Measurements from ENCODE around the gene FRMD8. TPM values are rescaled to one million over a fixed set of nuclear protein-coding genes. Genes with fewer than 3 reads are reported as not detected.
"Not testable (repeated sequence)": the region's sequence is repeated elsewhere in the genome, so short reads cannot be mapped to it uniquely, and the experiment has no call there.

Gene FRMD8
- total RNA-seq, 1 donor from 2014 or later = 57.5 TPM

DNA sequence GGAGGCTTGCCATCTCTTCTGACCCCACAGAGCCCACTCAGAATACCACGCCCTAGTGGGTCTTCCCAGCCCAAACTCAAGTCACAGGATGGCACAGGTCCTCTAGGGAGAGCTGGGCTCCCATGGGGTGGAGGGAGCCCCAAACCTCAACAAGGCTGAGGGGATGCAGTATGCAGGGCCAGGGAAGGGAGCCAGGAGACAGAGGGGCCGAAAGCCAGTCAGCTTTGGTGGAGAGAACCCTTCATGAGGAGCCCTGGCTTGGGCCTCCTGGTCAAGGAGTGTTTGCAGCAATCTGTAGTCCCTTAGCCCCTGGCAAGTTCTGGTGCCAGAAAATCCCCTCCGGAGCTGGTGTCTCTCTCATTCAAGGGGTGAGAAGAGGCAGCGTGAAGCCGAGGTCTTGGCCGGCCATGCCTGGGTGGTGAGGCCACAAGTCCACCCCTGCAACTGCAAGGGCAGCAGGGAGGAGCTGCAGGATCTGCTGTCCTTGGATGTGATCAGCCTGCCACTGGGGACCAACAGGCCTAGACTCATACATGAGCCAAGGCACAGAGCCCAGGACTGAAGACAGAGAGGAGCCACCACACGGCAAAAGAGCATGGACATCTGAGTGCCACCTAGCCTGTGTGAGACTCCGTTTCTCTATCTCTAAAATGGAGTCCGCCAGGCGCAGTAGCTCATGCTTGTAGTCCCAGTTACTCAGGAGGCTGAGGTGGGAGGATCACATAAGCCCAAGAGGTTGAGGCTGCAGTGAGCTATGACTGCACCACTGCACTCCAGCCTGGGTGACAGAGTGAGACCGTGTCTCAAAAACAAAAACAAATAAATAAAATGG, 60.2 kb downstream of the FRMD8 start:
- intact Hi-C loops (cut with micrococcal nuclease) = no loop called here

DNA sequence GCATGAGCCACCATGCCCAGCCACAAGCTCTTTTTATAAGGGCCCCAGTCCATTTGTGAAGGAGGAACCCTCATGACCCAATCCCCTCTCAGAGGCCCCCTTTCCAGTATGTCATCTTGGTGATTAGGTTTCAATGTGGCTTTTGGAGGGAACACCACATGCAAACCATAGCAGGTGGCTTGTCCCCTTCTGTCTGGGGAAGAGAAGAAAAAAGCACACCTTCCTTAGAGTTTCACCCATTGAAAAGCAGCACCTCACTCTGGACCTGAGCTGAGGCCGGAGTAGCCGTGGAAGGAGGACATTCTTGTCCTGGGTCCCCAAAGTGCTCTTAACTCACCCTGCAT, 61.6 kb downstream of the FRMD8 start:
- intact Hi-C loops (cut with micrococcal nuclease) = loop anchor here (2.0 kb wide), 1 partner anchor 13 kb away; no protein-coding TSS in a partner anchor

DNA sequence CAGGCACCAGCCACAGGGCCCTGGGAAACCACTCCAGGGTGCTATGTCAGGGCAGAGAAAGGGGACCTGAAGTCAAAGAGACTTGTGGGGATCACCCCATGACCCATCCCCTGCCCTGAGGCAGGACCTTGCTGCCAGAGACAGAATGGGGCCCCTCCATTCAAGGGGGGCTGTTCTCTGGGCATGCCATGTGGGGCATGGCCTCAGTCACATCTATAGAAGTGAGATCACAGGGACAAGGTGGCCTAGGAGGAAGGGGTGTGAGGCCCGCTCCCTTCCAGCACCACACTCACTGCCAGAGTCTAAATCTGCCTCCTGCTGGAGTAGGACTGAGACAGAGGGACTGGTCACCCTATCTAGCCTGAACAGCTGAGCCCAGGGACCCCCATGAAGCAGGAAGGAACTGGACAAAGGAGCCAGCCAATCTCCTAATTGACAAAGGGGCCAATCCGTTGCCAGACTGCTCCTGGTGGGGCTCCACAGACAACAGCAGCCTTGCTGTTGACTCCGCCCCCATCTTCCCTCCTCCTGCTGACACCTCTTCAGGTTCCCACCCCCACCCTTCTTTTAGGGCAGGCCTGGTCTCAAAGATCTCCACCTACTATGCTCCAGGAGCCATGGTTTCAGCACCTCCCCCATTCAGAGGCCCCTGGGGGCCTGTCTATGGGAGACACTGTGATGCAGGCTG, 62.1 kb downstream of the FRMD8 start:
- intact Hi-C loops (cut with micrococcal nuclease) = loop anchor here (2.0 kb wide), 1 partner anchor 14 kb away; no protein-coding TSS in a partner anchor

GRCh38 chr11:65451301-65451700, 64.9 kb downstream of the FRMD8 start:
- intact Hi-C loops (cut with micrococcal nuclease) = not testable (repeated sequence)

DNA sequence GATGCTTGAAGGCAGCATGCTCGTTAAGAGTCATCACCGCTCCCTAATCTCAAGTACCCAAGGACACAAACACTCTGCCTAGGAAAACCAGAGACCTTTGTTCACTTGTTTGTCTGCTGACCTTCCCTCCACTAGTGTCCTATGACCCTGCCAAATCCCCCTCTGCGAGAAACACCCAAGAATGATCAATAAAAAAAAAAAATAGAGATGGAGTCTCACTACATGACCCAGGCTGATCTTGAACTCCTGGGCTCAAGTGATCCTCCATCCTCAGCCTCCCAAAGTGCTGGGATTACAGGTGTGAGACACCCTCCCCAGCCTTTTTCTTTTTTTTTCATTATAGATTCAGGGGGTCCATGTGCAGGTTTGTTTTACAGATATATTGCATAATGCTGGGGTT, 65.8 kb downstream of the FRMD8 start:
- intact Hi-C loops (cut with micrococcal nuclease) = not testable (repeated sequence)

- intact Hi-C loops (cut with micrococcal nuclease) = no loop called here
Measured at GRCh38 chr11:65452806-65453490, 66.5 kb downstream of the FRMD8 start.

DNA sequence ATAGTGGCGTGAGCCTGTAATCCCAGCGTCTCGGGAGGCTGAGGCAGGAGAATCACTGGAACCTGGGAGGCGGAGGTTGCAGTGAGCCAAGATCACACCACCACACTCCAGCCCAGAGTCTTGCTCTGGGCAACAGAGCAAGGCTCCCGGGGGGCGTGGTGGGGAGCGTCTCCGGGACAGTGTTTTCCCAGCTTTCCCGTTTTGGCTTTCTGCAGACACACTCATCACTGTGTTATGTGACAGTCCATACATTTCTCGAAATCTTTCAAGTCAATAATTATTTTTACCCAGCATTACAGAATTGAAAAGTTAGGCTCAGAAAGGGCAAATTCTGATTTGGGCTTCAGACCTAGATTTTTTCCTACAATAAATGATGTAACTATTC, 67.9 kb downstream of the FRMD8 start:
- intact Hi-C loops (cut with micrococcal nuclease) = no loop called here

DNA sequence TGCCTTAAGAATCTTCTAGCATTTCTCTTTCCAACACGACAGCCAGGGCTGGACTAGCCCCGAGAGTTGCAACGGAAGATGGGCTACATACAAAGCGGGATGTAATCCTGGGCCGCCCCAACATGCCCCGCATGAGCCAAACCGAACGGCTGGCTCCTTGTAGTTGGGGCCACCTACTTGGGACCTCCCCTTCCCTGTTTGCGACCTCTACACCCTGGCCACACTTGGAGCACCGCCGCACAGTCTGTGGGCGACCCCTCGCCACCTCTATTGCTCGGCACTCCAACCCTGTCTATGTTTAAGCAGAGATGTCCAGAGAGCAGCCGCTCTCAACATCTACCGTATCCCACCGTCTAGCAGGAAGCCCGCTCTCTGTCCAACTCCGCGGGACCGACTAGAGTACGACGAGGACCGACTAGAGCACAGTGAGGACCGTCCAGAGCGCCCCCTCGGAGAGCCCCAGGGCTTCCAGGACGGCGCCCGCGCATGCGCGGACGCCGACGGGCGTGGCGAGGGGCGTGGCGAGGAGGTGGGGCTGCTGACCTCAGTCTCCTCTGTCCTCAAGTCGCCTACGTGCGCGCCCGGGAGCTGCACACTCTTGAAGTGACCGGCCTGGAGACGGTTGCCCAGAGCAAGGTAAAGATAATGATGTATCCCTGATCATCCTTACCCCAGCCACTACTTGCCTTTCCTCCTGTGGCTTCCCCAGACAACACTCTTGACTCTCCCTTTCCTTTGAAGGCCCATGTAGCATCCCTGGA, 68.4 kb downstream of the FRMD8 start:
- intact Hi-C loops (cut with micrococcal nuclease) = loop anchor here (1.0 kb wide), 2 partner anchors 17 to 42 kb away; no protein-coding TSS in a partner anchor

DNA sequence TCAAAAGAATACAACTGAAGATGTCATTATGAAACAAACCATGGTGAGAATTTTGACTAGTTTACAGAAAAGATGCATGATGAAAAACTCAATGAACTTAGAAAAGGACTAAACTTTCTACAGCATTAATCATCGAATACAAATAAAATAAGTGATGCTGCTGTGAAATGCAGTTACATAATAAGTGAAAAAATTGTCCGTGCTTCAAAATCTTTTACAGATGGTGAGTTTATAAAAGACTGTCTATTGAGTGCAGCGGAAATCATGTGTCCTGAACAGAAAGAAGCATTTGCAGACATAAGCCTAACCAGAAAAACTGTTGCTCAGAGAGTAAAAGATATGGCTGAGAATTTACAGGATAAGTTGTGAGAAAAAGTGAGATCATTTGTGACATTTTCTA, 70.0 kb downstream of the FRMD8 start:
- intact Hi-C loops (cut with micrococcal nuclease) = no loop called here

DNA sequence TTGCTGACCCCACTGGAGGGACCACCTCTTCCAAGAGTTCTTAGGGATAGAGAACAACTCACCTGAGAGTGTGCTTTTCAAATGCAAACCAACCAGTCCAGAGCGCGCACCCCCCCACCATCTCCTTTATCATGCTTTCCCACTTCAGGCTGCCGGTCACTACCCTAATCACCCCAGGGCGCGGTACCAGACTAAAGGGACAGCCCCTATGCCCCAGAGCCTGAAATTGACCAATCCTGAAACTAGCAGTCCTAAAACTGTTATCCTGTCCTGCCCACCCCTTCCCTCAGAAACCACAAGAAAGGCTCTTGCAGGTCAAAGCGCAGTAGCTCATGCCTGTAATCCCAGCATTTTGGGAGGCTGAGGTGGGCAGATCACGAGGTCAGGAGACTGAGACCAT, 73.1 kb downstream of the FRMD8 start:
- intact Hi-C loops (cut with micrococcal nuclease) = no loop called here

Other genes with a start within 250 kb of the FRMD8 start
- not detected in 2 replicates for gene SPDYC, start 216.4 kb upstream of the FRMD8 start, total RNA-seq
- 191 TPM in 2 replicates for gene CAPN1, start 204.7 kb upstream of the FRMD8 start, total RNA-seq
- gene POLA2, start 124.7 kb upstream of the FRMD8 start, total RNA-seq = 51.9 and 53.2 TPM in 2 replicates
- 1.1 and 1.6 TPM in 2 replicates for gene CDC42EP2, start 71.8 kb upstream of the FRMD8 start, total RNA-seq
- 80.9 and 83.2 TPM in 2 replicates for gene DPF2, start 52.8 kb upstream of the FRMD8 start, total RNA-seq
- gene TIGD3, start 31.9 kb upstream of the FRMD8 start, total RNA-seq = 0.34 and 0.51 TPM in 2 replicates
- 26.0 and 26.8 TPM in 2 replicates for gene SLC25A45, start 4.0 kb upstream of the FRMD8 start, total RNA-seq
- 1,002 TPM in 2 replicates for gene NEAT1, start 36.2 kb downstream of the FRMD8 start, total RNA-seq
- 8,633 and 8,695 TPM in 2 replicates for gene MALAT1, start 112.4 kb downstream of the FRMD8 start, total RNA-seq
- 82.4 and 84.4 TPM in 2 replicates for gene SCYL1, start 138.4 kb downstream of the FRMD8 start, total RNA-seq
- gene LTBP3, start 171.7 kb downstream of the FRMD8 start, total RNA-seq = 99.6 and 106 TPM in 2 replicates
- 43.6 and 48.5 TPM in 2 replicates for gene ZNRD2, start 183.8 kb downstream of the FRMD8 start, total RNA-seq
- 58.1 and 58.2 TPM in 2 replicates for gene FAM89B, start 185.9 kb downstream of the FRMD8 start, total RNA-seq
- 122 and 128 TPM in 2 replicates for gene EHBP1L1, start 189.4 kb downstream of the FRMD8 start, total RNA-seq
- gene KCNK7, start 209.2 kb downstream of the FRMD8 start, total RNA-seq = 1.9 and 2.2 TPM in 2 replicates
- gene MAP3K11, start 227.6 kb downstream of the FRMD8 start, total RNA-seq = 94.4 and 96.1 TPM in 2 replicates
- gene PCNX3, start 229.1 kb downstream of the FRMD8 start, total RNA-seq = 61.8 and 66.4 TPM in 2 replicates